HG03575 (cell line): ENCODE data around the gene WDTC1.
"Not testable (repeated sequence)": the region's sequence is repeated elsewhere in the genome, so short reads cannot be mapped to it uniquely, and the experiment has no call there.

ENCODE experiments used
- ATAC-seq: cut with Tn5 transposase; IDR thresholded peaks from one replicate; pipeline ENCODE4 v1.9.1; 2021; ENCODE audit not compliant: unreplicated experiment, insufficient number of reproducible peaks, low FRiP score; ENCODE audit errors: extremely low read depth

WDTC1 gene

DNA sequence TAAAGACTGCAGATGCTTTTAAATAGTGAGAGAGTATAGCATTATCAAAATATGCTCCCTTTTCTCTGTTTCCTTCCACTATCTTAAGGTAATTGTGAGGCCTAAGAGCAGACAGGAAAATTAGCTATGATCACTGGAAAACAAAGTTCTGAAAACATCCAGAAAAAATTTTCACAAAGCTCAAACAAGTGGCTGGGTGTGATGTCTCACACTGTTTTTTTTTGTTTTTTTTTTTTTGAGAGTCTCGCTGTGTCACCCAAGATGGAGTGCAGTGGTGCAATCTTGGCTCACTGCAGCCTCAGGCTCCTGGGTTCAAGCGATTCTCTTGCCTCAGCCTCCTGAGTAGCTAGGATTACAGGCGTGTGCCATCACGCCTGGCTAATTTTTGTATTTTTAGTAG is 7.2 kb downstream of the WDTC1 start:
- no peak for ATAC-seq

DNA sequence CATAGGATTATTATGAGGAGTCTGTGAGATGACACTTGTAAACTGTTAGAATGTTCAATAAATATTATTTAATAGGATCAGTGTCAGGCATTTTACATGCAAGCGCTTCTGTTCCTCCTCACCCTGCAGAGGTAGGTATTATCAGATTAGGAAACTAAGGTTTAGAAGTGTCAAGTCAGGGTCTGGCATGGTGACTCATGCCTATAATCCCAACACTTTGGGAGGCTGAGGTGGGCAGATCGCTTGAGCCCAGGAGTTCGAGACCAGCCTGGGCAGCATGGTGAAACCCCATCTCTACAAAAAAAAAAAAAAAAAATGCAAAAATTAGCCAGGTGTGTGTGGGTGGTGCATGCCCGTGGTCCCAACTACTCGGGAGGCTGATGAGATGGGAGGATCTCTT is 9.2 kb downstream of the WDTC1 start:
- not testable (repeated sequence) for ATAC-seq

DNA sequence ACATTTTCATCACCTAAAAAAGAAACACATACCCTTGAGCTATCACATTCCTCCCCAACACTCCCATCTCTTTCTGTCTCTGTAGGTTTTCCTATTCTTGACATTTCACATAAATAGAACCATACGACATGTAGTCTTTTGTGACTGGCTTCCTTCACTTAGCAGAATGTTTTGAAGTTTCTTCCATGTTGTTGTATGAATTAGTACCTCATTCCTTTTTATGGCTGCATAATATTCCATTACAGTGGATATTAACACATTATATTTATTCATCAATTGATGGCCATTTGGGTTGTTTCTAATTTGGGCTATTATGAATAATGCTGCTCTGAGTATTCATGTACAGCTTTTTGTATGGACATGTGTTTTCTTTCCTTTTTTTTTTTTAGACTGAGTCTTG is 11.8 kb downstream of the WDTC1 start:
- no peak for ATAC-seq

DNA sequence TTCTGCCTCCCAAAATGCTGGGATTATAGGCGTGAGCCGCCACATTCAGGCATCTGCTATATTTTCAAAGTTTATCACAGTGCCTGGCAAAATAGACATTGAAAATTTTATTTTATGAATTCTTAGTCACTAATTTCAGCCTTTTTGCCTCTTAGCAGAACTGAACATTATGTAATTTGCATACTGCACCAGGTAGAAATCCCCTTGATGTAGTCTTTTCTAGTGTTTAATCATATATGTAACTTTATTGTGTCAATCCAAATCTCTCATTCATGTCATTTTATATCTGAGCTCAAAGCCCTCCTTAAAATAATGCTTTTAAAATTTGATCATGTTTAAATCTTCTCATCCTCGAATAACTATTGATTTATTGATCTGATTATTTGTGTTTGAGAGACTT is 19.2 kb downstream of the WDTC1 start:
- no peak for ATAC-seq

DNA sequence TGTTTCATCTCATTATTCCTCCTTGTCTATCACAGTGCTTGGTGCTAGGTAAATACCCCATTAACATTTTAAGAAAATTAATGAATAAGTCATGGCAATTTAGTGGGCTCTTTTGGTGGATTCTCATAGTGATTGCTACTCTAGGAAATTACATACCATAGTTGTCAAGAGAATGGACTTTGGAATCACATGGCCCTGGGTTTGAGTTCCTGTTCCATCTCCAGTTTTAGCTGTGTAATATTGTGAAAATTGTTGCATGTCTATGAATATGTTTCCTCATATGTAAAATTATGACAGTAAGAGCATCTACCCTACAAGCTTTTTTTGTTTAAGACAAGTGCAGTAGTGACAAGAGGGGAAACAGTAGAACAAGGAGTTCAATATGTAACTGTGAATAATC is 20.7 kb downstream of the WDTC1 start:
- no peak for ATAC-seq

DNA sequence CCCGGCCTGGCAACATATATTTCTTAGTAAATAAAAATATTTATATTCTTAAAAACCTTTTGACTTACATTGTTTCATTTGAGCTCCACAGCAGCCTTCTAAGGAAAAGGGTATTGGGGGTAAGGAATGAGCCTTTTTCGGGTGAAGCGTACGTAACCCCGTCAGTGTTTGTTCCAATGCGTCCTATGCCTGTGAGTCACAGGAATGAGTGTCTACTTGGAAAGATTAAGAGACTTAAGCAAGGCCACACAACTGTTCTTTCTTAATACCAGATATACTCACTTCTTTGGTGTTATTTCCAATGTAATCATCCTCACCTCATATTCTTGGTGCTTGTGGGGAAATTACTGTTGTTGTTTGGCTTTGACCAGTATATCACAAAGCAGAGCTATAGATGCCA is 22.7 kb downstream of the WDTC1 start:
- ATAC-seq, result no peak

DNA sequence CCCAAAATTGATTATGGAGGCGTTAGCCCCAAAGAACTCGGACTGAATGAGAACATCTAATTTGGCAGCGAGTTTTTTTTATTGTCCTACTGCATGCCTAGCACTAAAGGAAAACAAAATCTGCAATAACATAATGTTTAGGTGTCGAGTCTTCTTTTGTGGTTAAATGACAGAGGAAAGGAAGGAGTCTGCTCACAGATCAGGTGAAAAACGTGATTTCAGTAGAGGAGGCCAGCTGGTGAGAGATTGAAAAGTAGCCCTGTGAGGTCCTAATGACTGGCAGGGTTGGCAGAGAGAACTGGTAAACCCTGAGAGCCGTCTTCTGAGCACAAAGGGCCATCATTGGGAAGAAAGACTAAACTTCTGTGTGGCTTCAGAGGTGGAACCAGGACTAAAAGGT is 24.2 kb downstream of the WDTC1 start:
- no peak for ATAC-seq

DNA sequence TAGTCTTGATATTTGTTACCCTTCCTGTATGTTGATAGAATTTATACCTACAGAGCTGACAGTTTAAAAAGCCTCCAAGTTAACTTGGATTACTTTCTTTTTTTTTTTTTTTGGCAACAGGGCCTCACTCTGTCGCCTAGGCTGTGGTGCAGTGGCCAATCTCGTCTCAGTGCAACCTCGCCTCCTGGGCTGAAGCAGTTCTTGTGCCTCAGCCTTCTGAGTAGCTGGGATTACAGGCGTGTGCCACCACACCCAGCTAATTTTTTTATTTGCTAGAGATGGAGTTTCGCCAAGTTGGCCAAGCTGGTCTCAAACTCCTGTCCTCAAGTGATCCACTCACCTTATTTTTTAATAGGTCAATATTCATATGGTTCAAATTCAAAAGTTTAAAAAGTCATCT is 32.7 kb downstream of the WDTC1 start:
- no peak for ATAC-seq

DNA sequence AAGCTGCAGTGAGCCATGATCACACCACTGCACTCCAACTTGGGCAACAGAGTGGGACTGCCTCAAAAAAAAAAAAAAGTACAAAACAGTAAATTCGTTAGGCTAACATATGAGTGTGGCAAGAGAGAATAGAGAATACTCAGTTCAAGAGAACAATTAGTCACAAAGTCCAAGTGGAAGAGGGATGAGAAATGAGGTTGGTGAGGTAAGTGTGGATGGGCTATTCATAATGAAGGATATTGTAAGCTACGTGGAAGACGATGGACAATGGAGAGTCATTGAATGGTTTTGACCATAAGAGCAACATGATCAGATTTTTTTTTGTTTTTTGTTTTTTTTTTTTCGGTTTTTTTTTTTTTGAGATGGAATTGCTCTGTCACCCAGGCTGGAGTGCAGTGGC is 34.8 kb downstream of the WDTC1 start:
- no peak for ATAC-seq

DNA sequence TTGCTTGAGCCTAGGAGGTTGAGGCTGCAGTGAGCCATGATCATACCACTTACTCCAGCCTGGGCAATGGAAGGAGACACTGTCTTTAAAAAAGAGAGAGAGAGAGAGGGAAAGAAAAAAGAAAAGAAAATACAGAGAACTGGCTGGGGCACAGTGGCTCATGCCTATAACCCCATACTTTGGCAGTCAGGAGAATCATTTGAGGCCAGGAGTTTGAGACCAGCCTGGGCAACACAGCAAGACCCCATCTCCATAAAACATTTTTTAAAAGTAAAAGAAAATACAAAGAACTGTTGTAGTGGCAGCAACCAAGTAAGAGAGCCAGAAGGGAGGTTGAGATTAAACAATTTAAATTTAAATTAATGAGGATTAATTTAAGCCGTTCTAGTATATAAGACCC is 39.8 kb downstream of the WDTC1 start:
- ATAC-seq, result no peak

DNA sequence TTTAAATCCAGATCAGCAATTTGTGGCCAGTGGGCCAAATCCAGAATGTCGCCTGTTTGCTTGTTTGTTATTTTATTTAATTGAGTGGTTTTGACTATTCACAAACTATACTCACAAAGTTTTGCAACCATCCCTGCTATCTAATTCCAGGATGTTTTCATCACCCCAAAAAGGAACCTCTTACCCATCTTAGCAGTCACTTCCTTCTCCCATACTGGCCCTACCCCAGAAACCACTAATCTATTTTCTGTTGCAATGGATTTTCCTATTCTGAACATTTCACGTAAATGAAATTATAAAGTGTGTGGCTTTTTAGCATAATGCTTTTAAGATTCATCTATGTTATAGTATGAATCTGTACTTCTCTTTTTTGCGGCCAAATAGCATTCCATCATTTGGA is 41.3 kb downstream of the WDTC1 start:
- no peak for ATAC-seq

DNA sequence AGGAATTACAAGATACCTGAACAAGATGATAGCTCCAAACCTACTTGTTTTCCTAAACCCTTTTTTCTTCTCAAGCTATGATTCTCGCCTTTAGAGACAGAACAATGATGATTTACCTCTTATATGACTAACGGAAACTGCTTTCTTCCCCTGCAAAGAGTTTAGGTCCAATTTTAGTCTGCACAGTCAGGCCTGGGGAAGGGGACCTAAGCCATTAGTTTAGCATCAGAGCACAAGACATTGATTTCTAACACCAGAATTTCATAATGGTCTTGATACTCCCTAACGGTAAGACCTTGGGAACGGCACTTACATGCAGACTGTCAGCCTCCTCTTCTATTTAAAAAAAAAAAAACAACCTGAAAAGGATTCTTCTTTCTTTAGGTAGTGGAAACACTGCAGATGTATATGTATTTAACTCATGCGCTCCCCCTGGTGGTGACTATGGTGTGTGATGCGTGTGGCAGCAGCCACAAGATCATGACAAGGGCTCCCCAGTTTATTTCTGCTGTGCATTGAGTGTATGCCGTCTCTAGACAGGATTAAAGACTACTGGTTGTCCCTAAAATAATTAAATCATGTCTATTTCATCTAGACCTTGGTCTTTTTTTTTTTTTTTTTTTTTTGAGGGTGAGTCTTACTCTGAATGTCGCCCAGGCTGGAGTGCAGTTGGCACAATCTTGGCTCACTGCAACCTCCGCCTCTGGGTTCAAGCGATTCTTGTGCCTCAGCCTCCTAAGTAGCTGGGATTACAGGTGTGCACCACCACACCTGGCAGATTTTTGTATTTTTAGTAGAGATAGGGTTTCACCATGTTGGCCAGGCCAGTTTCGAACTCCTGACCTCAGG is 50.2 kb downstream of the WDTC1 start:
- no peak for ATAC-seq

DNA sequence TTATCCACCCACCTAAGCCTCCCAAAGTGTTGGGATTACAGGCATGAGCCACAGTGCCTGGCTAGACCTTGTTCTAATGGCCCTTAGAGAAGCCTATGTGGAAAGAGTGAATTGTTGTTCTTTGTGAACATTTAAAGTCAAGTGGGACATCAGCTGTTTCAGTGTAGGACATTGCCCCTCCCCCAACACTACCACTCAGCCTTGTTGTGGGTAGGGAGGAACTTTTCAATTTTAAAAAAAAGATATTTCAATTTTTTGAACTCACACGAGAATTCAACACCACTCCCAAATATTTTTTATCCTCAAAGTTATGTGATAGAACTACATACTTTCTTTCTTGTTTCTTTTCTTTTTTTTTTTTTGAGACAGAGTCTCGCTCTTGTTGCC is 50.8 kb downstream of the WDTC1 start:
- ATAC-seq, result no peak

DNA sequence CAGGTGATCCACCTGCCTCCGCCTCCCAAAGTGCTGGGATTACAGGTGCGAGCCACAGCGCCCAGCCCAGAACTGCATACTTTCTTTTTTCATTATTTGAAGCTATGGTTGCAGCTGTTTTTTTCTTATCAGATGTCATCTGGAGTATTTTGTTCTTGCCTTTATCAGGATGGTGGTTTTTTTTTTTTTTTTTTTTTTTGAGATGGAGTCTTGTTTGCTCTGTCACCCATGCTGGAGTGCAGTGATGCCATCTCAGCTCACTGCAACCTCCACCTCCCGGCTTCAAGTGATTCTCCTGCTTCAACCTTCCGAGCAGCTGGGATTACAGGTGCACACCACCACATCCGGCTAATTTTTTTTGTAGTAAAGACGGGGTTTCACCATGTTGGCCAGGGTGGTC is 51.4 kb downstream of the WDTC1 start:
- ATAC-seq, result not testable (repeated sequence)

DNA sequence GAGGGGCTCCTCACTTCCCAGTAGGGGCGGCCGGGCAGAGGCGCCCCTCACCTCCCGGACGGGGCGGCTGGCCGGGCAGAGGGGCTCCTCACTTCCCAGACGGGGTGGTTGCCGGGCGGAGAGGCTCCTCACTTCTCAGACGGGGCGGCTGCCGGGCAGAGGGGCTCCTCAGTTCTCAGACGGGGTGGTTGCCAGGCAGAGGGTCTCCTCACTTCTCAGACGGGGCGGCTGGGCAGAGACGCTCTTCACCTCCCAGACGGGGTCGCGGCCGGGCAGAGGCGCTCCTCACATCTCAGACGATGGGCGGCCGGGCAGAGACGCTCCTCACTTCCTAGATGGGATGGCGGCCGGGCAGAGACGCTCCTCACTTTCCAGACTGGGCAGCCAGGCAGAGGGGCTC is 54.7 kb downstream of the WDTC1 start:
- ATAC-seq, result not testable (repeated sequence)

DNA sequence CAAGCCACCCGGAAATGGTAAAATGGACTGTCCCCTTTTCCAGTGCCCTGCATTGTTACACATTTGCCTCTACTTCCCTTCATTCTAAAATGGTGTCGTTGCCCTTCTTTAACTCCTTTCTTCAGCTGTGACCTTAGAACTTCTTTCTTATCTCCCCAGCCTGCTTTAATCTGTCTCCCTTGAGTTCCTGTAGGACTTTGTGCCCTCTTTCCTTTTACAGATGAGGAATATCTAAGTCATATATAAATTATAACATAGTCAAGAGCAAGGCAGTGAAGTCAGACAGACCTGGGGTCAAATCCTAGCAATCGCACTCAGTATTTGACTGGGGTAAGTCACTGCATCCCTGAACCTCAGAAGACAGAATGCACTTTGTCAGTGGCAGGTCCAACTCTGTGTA is 56.1 kb downstream of the WDTC1 start:
- no peak for ATAC-seq

DNA sequence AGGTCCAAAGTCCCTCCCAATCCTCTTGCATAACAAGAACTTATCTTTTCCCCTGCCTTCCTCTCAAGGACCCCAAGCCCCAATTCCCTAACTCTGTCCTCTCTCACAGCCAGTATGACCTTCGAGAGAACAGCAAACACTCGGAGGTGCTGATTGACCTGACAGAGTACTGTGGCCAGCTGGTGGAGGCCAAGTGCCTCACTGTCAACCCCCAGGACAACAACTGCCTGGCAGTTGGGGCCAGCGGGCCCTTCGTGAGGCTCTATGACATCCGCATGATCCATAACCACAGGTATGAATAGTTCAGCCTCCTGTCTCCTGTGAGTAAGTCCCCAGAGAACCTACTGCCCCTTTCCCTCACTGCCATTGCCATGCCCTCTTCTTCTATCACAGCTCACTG is 57.7 kb downstream of the WDTC1 start:
- no peak for ATAC-seq

DNA sequence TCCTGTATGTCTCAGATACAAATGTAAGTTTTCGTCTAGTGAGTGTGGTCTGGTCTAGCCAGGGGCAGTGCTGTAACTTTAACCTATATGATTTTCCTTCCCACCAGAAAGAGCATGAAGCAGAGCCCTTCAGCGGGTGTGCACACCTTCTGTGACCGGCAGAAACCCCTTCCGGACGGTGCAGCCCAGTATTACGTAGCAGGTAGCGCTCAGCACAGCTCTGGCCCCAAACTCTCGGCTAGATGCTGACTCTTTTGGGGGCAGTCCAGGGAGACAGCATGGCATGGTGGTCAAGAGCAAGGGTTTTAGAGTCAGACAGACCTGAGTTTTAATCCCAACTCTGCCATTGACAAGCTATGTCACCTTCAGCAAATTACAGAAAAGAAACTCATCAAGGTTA is 59.5 kb downstream of the WDTC1 start:
- no peak for ATAC-seq

DNA sequence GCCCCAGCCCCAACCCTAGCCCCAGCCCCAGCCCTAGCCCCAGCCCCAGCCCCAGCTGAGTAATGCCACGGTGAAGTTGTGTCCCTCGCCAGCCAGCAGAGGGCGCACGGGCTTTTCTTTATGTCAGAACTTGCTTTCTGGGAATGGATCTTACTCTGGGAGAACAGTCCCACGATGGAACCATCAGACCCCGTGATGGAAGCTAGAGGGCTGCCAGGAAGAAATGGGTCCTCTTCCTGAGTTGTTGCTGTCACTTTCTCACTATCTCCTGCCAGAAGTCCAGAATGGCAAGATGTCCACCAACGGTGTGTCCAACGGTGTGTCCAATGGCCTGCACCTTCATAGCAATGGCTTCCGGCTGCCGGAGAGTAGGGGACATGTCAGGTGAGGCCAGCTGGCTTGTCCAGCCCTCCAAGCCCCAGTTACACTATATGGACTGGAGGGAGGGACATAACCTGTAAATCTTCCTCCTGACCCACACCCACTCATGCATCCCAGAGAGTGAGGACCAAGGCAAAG is 62.4 kb downstream of the WDTC1 start:
- no peak for ATAC-seq

DNA sequence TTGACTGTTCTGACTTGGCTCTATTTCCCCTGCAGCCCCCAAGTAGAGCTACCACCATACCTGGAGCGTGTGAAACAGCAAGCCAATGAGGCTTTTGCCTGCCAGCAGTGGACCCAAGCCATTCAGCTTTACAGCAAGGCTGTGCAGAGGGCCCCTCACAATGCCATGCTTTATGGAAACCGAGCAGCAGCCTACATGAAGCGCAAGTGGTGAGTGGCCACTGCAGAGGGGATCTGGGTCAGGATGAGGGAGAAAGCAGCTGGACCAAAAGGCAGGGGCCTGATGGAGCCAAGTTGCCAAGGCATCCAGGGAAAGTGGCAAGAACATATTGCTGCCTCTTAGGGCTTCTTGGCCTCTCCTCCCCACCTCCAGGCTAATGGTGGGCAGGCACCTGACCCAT is 63.5 kb downstream of the WDTC1 start:
- ATAC-seq, result no peak
